Liver (tissue), 9 donors: Measurements from ENCODE around the gene BMP8A. TPM values are rescaled to one million over a fixed set of nuclear protein-coding genes. Genes with fewer than 3 reads are reported as not detected.

Experiments used
- DNase-seq: peaks from one replicate; pipeline ENCODE4 v3.0.0-alpha.2; 2017; ENCODE audit warnings: low spot score
- H3K27ac ChIP-seq, 2 donors: one replicate each; pipeline ENCODE4 v1.7.0; 2013; ENCODE audit warnings: inconsistent platforms in 2 of 2, low read length in 2 of 2, control low read depth in 1 of 2, low read depth in 1 of 2, mild to moderate bottlenecking in 1 of 2
- H3K27me3 ChIP-seq, 4 donors: one replicate each; pipeline versions ENCODE4 v1.6.1 to v1.7.0; 2013; ENCODE audit warnings: low read length in 3 of 4, inconsistent platforms in 1 of 4, mild to moderate bottlenecking in 1 of 4, moderate library complexity in 1 of 4; ENCODE audit not compliant: control insufficient read depth in 4 of 4, insufficient read depth in 4 of 4
- H3K36me3 ChIP-seq, 4 donors: one replicate each; pipeline versions ENCODE4 v1.6.1 to v1.7.0; 2013; ENCODE audit warnings: low read length in 3 of 4, mild to moderate bottlenecking in 3 of 4, low read depth in 1 of 4, moderate library complexity in 1 of 4; ENCODE audit not compliant: control insufficient read depth in 4 of 4, insufficient read depth in 3 of 4
- H3K4me1 ChIP-seq, 4 donors: one replicate each; pipeline versions ENCODE4 v1.6.1 to v1.7.0; 2013; ENCODE audit warnings: low read length in 3 of 4, mild to moderate bottlenecking in 3 of 4, moderate library complexity in 1 of 4; ENCODE audit not compliant: control insufficient read depth in 4 of 4, insufficient read depth in 4 of 4
- H3K4me3 ChIP-seq, 3 donors: one replicate each; pipeline versions ENCODE4 v1.6.1 to v1.7.0; 2013; ENCODE audit warnings: low read length in 3 of 3, control low read depth in 1 of 3, low read depth in 1 of 3, mild to moderate bottlenecking in 1 of 3
- H3K9ac ChIP-seq, 2 donors: one replicate each; pipeline ENCODE4 v1.7.0; 2013; ENCODE audit warnings: low read length in 2 of 2, mild to moderate bottlenecking in 2 of 2, moderate library complexity in 2 of 2, control low read depth in 1 of 2, low read depth in 1 of 2
- H3K9me3 ChIP-seq, 4 donors: one replicate each; pipeline versions ENCODE4 v1.6.1 to v1.7.0; 2013; ENCODE audit warnings: low read length in 3 of 4; ENCODE audit not compliant: control insufficient read depth in 4 of 4
- CTCF ChIP-seq: fragments of 150-350 bp; IDR thresholded peaks from 2 replicates; pipeline ENCODE4 v1.5.1; 2017; ENCODE audit warnings: improper control_type of control experiment, low read depth, low read length; ENCODE audit not compliant: missing input control
- EGR1 ChIP-seq, 2 donors: IDR thresholded peaks; 2 replicates each; pipeline ENCODE4 v1.6.1; 2016 to 2018; ENCODE audit warnings: antibody characterized with exemption in 2 of 2, low read depth in 2 of 2
- FOXA1 ChIP-seq: IDR thresholded peaks from 2 replicates; pipeline ENCODE4 v1.6.1; 2016; ENCODE audit warnings: antibody characterized with exemption
- FOXA2 ChIP-seq: IDR thresholded peaks from 2 replicates; pipeline ENCODE4 v1.6.1; 2016; ENCODE audit warnings: antibody characterized with exemption
- GABPA ChIP-seq, 2 donors: IDR thresholded peaks in 1 of 2; conservative IDR thresholded peaks in 1 of 2; 2 replicates each; pipeline ENCODE4 v1.6.1; 2016; ENCODE audit warnings: antibody characterized with exemption in 2 of 2, mild to moderate bottlenecking in 1 of 2, moderate library complexity in 1 of 2
- HNF4A ChIP-seq, 2 donors: conservative IDR thresholded peaks; 2 replicates each; pipeline ENCODE4 v1.6.1; 2016; ENCODE audit warnings: antibody characterized with exemption in 2 of 2, mild to moderate bottlenecking in 2 of 2
- HNF4G ChIP-seq: IDR thresholded peaks from 2 replicates; pipeline ENCODE4 v1.6.1; 2016; ENCODE audit warnings: antibody characterized with exemption
- JUND ChIP-seq, 2 donors: IDR thresholded peaks; 2 replicates each; pipeline ENCODE4 v1.6.1; 2016; ENCODE audit warnings: antibody characterized with exemption in 2 of 2
- NR2F2 ChIP-seq: IDR thresholded peaks from 2 replicates; pipeline ENCODE4 v1.6.1; 2016; ENCODE audit warnings: antibody characterized with exemption
- RAD21 ChIP-seq, 2 donors: IDR thresholded peaks; 2 replicates each; pipeline ENCODE4 v1.6.1; 2016; ENCODE audit warnings: antibody characterized with exemption in 2 of 2, mild to moderate bottlenecking in 2 of 2
- REST ChIP-seq: IDR thresholded peaks from 2 replicates; pipeline ENCODE4 v1.6.1; 2016; ENCODE audit warnings: antibody characterized with exemption, mild to moderate bottlenecking
- RXRA ChIP-seq, 2 donors: IDR thresholded peaks; 2 replicates each; pipeline ENCODE4 v1.6.1; 2017 to 2018; ENCODE audit warnings: antibody characterized with exemption in 2 of 2, mild to moderate bottlenecking in 1 of 2
- TAF1 ChIP-seq: conservative IDR thresholded peaks from 2 replicates; pipeline ENCODE4 v1.6.1; 2016; ENCODE audit warnings: antibody characterized with exemption, mild to moderate bottlenecking
- YY1 ChIP-seq: IDR thresholded peaks from 2 replicates; pipeline ENCODE4 v1.6.1; 2016; ENCODE audit warnings: antibody characterized with exemption, mild to moderate bottlenecking
- ZBTB33 ChIP-seq: IDR thresholded peaks from 2 replicates; pipeline ENCODE4 v1.6.1; 2016; ENCODE audit warnings: antibody characterized with exemption
- WGBS: extraction: QIAGEN DNeasy Blood & Tissue Kit; methylation state at CpG from one replicate; pipeline ENCODE4 v1.1.7; 2013; 5-methylcytosine and 5-hydroxymethylcytosine counted together
- polyA plus RNA-seq, 2 donors: library from polyadenylated mRNA; stranded (reverse) in 1 of 2; unstranded in 1 of 2; fragments of 200-250 nt in 1 of 2; fragments of >200 nt in 1 of 2; fragmentation: Nextera tagmentation in 1 of 2; extraction: Ambion mirVana in 1 of 2; gene quantifications; one replicate each; pipeline versions ENCODE4 v1.2.1 to v1.2.3, GENCODE V29; 2013 to 2015
- total RNA-seq, 2 donors: library from RNA; depleted of rRNA; stranded (reverse); fragments of >200 nt; gene quantifications; one replicate each; pipeline ENCODE4 v1.2.3, GENCODE V29; 2014
- TF ChIP-seq, protein P1 (sequence below): IDR thresholded peaks from 2 replicates; pipeline ENCODE4 v1.6.1; 2016; ENCODE audit warnings: antibody characterized with exemption
- TF ChIP-seq, protein P2 (sequence below): IDR thresholded peaks from 2 replicates; pipeline ENCODE4 v1.6.1; 2016; ENCODE audit warnings: antibody characterized with exemption
- donor health status: healthy.
- donor health status: healthy.
- donor health status: healthy.
- donor health status: healthy.
- donor health status: healthy.

The BMP8A gene
- total and polyA plus RNA-seq, 4 donors = not detected

GRCh38 chr1:39458991-39459390, 32.4 kb upstream of the BMP8A start:
- TF ChIP-seq HNF4A (conservative IDR thresholded peaks at IDR 0.05) (no peak), FOXA2 (no peak), GABPA (IDR thresholded peaks at IDR 0.05 in 1 of 2, conservative IDR thresholded peaks at IDR 0.05 in 1 of 2) (no peak), EGR1 (IDR thresholded peaks at IDR 0.05; ENCODE audit: low read depth in 2 of 2) (no peak), REST (no peak), TAF1 (no peak), YY1 (no peak)
- TF ChIP-seq, protein P1, sequence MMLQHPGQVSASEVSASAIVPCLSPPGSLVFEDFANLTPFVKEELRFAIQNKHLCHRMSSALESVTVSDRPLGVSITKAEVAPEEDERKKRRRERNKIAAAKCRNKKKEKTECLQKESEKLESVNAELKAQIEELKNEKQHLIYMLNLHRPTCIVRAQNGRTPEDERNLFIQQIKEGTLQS = no peak
- Histone ChIP-seq H3K4me3 (no peak overlapping the region), H3K27me3 (no peaks in the 10 kb centered on the region), H3K4me1 (no peaks in the 10 kb centered on the region), H3K9me3 (no peaks in the 10 kb centered on the region), H3K27ac (no peak overlapping the region), H3K36me3 (peaks cover 18 to 94% (median 81%) of the 10 kb centered on the region in 4 donors), H3K9ac (no peak overlapping the region)
- no peak for DNase-seq
- WGBS = 95% methylated on average over 4 of the region's 4 CpGs

DNA sequence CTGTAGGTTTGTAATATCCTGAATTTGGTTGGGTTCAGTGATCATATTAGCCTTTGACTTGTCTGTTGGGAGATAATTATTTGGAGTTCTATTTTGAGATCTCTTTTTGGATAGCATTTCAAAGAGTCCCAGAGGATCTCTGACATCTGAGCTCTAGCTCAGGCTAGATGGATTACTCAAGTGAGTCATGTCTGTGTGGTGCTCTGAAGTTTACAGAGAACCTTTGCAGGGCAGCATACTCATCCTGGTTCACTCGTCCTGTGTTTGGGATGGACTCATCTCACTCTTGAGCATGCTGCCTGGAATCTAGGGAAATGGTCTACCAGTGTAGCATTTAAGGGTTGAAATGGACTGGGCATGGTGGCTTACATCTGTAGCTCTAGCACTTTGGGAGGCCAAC, 29.4 kb upstream of the BMP8A start:
- no peak overlapping the region for H3K27ac ChIP-seq
- TF ChIP-seq ZBTB33 (no peak), GABPA (IDR thresholded peaks at IDR 0.05 in 1 of 2, conservative IDR thresholded peaks at IDR 0.05 in 1 of 2) (no peak), TAF1 (no peak), FOXA1 (no peak), RXRA (IDR thresholded peaks at IDR 0.05) (no peak), CTCF (no peak), JUND (IDR thresholded peaks at IDR 0.05) (no peak), NR2F2 (no peak), EGR1 (IDR thresholded peaks at IDR 0.05; ENCODE audit: low read depth in 2 of 2) (no peak), HNF4A (conservative IDR thresholded peaks at IDR 0.05) (no peak), HNF4G (no peak), FOXA2 (no peak), RAD21 (IDR thresholded peaks at IDR 0.05) (no peak), YY1 (no peak)
- TF ChIP-seq, protein P1 = no peak
- TF ChIP-seq, protein P2, sequence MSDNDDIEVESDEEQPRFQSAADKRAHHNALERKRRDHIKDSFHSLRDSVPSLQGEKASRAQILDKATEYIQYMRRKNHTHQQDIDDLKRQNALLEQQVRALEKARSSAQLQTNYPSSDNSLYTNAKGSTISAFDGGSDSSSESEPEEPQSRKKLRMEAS = no peak
- peaks cover 19 to 92% (median 71%) of the 10 kb centered on the region in 4 donors for H3K36me3 ChIP-seq
- WGBS = 92% methylated on average over 1 of the region's 1 CpG
- no peaks in the 10 kb centered on the region for H3K4me1 ChIP-seq
- no peak overlapping the region for H3K9ac ChIP-seq
- H3K27me3 ChIP-seq = no peaks in the 10 kb centered on the region
- DNase-seq = no peak
- H3K4me3 ChIP-seq = no peak overlapping the region
- H3K9me3 ChIP-seq = no peaks in the 10 kb centered on the region
